ENCODE measurements around the gene CNKSR2. TPM values are rescaled to one million over a fixed set of nuclear protein-coding genes. Genes with fewer than 3 reads are reported as not detected.

CNKSR2 gene
- total RNA-seq, 1 experiment from 2014 or later = not detected

- TF ChIP-seq TCF7L2 (IDR thresholded peaks at IDR 0.05; ENCODE audit: borderline replicate concordance, extremely low read depth, insufficient read depth, insufficient read length) (no peak), POLR2A (IDR thresholded peaks at IDR 0.05; ENCODE audit: borderline replicate concordance, extremely low read depth, insufficient read depth, insufficient read length) (no peak), SRF (IDR thresholded peaks at IDR 0.05; ENCODE audit: low read depth) (no peak), ZBTB33 (IDR thresholded peaks at IDR 0.05; ENCODE audit: extremely low read depth, insufficient replicate concordance, low read length) (no peak), EZH2phosphoT487 (IDR thresholded peaks at IDR 0.05; ENCODE audit: borderline replicate concordance) (no peak)
Observed at GRCh38 chrX:21606002-21606401, 231.8 kb downstream of the CNKSR2 start (continued).

- H3K9ac ChIP-seq (ENCODE audit: low read length) = no peak overlapping the region
- H4K20me1 ChIP-seq (ENCODE audit: insufficient read depth) = no peaks in the 10 kb centered on the region
- BruUV-seq (replicated peaks) = no TSS peak
- no peak overlapping the region for H3K27ac ChIP-seq (ENCODE audit: low read depth, low read length)
- no peak for ATAC-seq
- no peak overlapping the region for H3K4me3 ChIP-seq (replicated peaks in 1 of 2; ENCODE audit: low read depth in 1 of 2, low read length in 2 of 2)
- ChIA-PET RAD21 (ENCODE audit: low non-redundant PET in 1 of 2, low total read pairs in 2 of 2, uncharacterized antibody in 2 of 2, unreplicated experiment in 2 of 2) (no interaction called here), CTCF (no interaction called here), POLR2A (no interaction called here)
- no peaks in the 10 kb centered on the region for H3K4me1 ChIP-seq (ENCODE audit: control insufficient read depth in 1 of 2, insufficient read depth in 2 of 2, low read length in 2 of 2)
- H3K27me3 ChIP-seq (ENCODE audit: insufficient read depth, low read length) = no peaks in the 10 kb centered on the region
- no peaks in the 10 kb centered on the region for H3K36me3 ChIP-seq (ENCODE audit: control insufficient read depth in 1 of 2, insufficient read depth in 2 of 2, low read length in 2 of 2)
- no peaks in the 10 kb centered on the region for H3K79me2 ChIP-seq (ENCODE audit: insufficient read depth, low read length)
- no peak overlapping the region for H3K4me2 ChIP-seq (ENCODE audit: low read length)
- intact Hi-C loops (cut with micrococcal nuclease) = no loop called here
- H3K9me2 ChIP-seq (ENCODE audit: insufficient read depth) = no peaks in the 10 kb centered on the region
- H2AFZ ChIP-seq (ENCODE audit: low read depth, low read length, poor library complexity, severe bottlenecking) = no peak overlapping the region
- DNase-seq (ENCODE audit: low read depth, low spot score) = no peak
- no peaks in the 10 kb centered on the region for H3K9me3 ChIP-seq (ENCODE audit: control insufficient read depth in 1 of 2, insufficient read depth in 1 of 2, low read depth in 1 of 2, low read length in 2 of 2)
- TF ChIP-seq ATF3 (IDR thresholded peaks at IDR 0.05) (no peak), TCF7L2 (IDR thresholded peaks at IDR 0.05; ENCODE audit: borderline replicate concordance, extremely low read depth, insufficient read depth, insufficient read length) (no peak), MAX (IDR thresholded peaks at IDR 0.05) (no peak), EZH2phosphoT487 (IDR thresholded peaks at IDR 0.05; ENCODE audit: borderline replicate concordance) (no peak), CEBPB (IDR thresholded peaks at IDR 0.05; ENCODE audit: low read depth) (no peak), FOSL1 (IDR thresholded peaks at IDR 0.05; ENCODE audit: low read depth) (no peak), ZBTB33 (IDR thresholded peaks at IDR 0.05; ENCODE audit: extremely low read depth, insufficient replicate concordance, low read length) (no peak), SIN3A (IDR thresholded peaks at IDR 0.05; ENCODE audit: low read depth) (no peak), REST (IDR thresholded peaks at IDR 0.05; ENCODE audit: low read depth) (no peak), EZH2 (IDR thresholded peaks at IDR 0.05) (no peak), SP1 (IDR thresholded peaks at IDR 0.05; ENCODE audit: low read depth) (no peak), ZFX (IDR thresholded peaks at IDR 0.05) (no peak), SRF (IDR thresholded peaks at IDR 0.05; ENCODE audit: low read depth) (no peak), ELF1 (IDR thresholded peaks at IDR 0.05; ENCODE audit: borderline replicate concordance, low read depth) (no peak), POLR2A (IDR thresholded peaks at IDR 0.05; ENCODE audit: borderline replicate concordance, extremely low read depth, insufficient read depth, insufficient read length) (no peak), POLR2AphosphoS5 (IDR thresholded peaks at IDR 0.05; ENCODE audit: low read depth, low read length) (no peak), ZNF274 (IDR thresholded peaks at IDR 0.05; ENCODE audit: low read depth, low read length) (no peak), CBX3 (IDR thresholded peaks at IDR 0.05; ENCODE audit: low read depth) (no peak)
Observed at GRCh38 chrX:21610168-21610567, 235.9 kb downstream of the CNKSR2 start.

Measured in HCT116 (cell line).